Keratinocyte (primary cell): ENCODE results near the gene TMEM231. TPM values are rescaled to one million over a fixed set of nuclear protein-coding genes. Genes with fewer than 3 reads are reported as not detected.

ENCODE experiments used
- DNase-seq: peaks from one replicate; pipeline ENCODE4 v3.0.0-alpha.2; 2011; ENCODE audit warnings: low read depth, missing footprints, low spot score
- FAIRE-seq: peaks from 2 replicates; lab custom pipeline; 2011; peaks lifted over from hg19 to GRCh38; lab: Jason Lieb, UNC
- H2AFZ ChIP-seq: 2 replicates; pipeline ENCODE4 v1.6.0; 2012; ENCODE audit warnings: low read length, control low read depth, inconsistent platforms; ENCODE audit not compliant: control insufficient read depth
- H3K27ac ChIP-seq: 2 replicates; pipeline ENCODE4 v1.5.1; 2011; ENCODE audit warnings: low read length; ENCODE audit not compliant: control insufficient read depth, insufficient read depth
- H3K27me3 ChIP-seq: 3 replicates; pipeline ENCODE4 v1.6.0; 2011; ENCODE audit warnings: low read length; ENCODE audit not compliant: control insufficient read depth, insufficient read depth; ENCODE audit errors: extremely low read depth
- H3K36me3 ChIP-seq, 2 experiments: 2 replicates in 1 of 2; 3 replicates in 1 of 2; pipeline ENCODE4 v1.5.1; 2011; ENCODE audit warnings: low read length in 2 of 2, mild to moderate bottlenecking in 1 of 2; ENCODE audit not compliant: control insufficient read depth in 2 of 2, insufficient read depth in 2 of 2; ENCODE audit errors: extremely low read depth in 1 of 2
- H3K4me1 ChIP-seq: 3 replicates; pipeline ENCODE4 v1.5.1; 2011; ENCODE audit warnings: low read length; ENCODE audit not compliant: control insufficient read depth, insufficient read depth; ENCODE audit errors: extremely low read depth
- H3K4me2 ChIP-seq: 3 replicates; pipeline ENCODE4 v1.6.0; 2011; ENCODE audit warnings: low read depth, low read length; ENCODE audit not compliant: control insufficient read depth, insufficient read depth; ENCODE audit errors: extremely low read depth
- H3K4me3 ChIP-seq, 3 experiments: fragments of 200-600 bp in 1 of 3; sonication (generic) in 1 of 3; 2 replicates in 2 of 3; 3 replicates in 1 of 3; pipeline ENCODE4 v1.5.1; 2011 to 2016; ENCODE audit warnings: low read length in 3 of 3, mild to moderate bottlenecking in 3 of 3, control low read depth in 2 of 3, inconsistent platforms in 1 of 3, low read depth in 1 of 3, mixed read lengths in 1 of 3, mixed run types in 1 of 3, moderate library complexity in 1 of 3; ENCODE audit not compliant: control insufficient read depth in 2 of 3, insufficient read depth in 2 of 3; ENCODE audit errors: extremely low read depth in 1 of 3
- H3K79me2 ChIP-seq: 2 replicates; pipeline ENCODE4 v1.6.0; 2012; ENCODE audit warnings: low read length; ENCODE audit not compliant: control insufficient read depth, insufficient read depth
- H3K9ac ChIP-seq: 3 replicates; pipeline ENCODE4 v1.6.0; 2011; ENCODE audit warnings: low read length; ENCODE audit not compliant: control insufficient read depth, insufficient read depth; ENCODE audit errors: extremely low read depth
- H3K9me1 ChIP-seq: 3 replicates; pipeline ENCODE4 v1.6.0; 2011; ENCODE audit warnings: low read length; ENCODE audit not compliant: control insufficient read depth, insufficient read depth; ENCODE audit errors: extremely low read depth
- H3K9me3 ChIP-seq: 2 replicates; pipeline ENCODE4 v1.5.1; 2012; ENCODE audit warnings: low read depth, low read length; ENCODE audit not compliant: control insufficient read depth
- H4K20me1 ChIP-seq: 3 replicates; pipeline ENCODE4 v1.6.0; 2011; ENCODE audit warnings: low read length; ENCODE audit not compliant: control insufficient read depth, insufficient read depth; ENCODE audit errors: extremely low read depth
- CTCF ChIP-seq, 3 experiments: IDR thresholded peaks in 1 of 3; conservative IDR thresholded peaks in 1 of 3; optimal IDR thresholded peaks in 1 of 3; 2 replicates in 2 of 3; 3 replicates in 1 of 3; pipeline versions ENCODE3 to v1.5.1; 2011; ENCODE audit warnings: low read length in 3 of 3, mild to moderate bottlenecking in 3 of 3, moderate library complexity in 2 of 3, control low read depth in 1 of 3, inconsistent platforms in 1 of 3; ENCODE audit not compliant: insufficient read depth in 2 of 3; ENCODE audit errors: extremely low read depth in 1 of 3
- EZH2 ChIP-seq: IDR thresholded peaks from one replicate; pipeline ENCODE4 v1.6.1; 2012; ENCODE audit warnings: inconsistent platforms, mild to moderate bottlenecking, low read length, moderate library complexity
- dilution Hi-C: fragments of 300-500 bp; cut with MboI; formaldehyde crosslinking; loops from one replicate; pipeline ENCODE4 v1.7.0; 2020; ENCODE audit warnings: low sequenced_read_pairs; ENCODE audit not compliant: extremely low pct_ligation_motif_present
- polyA plus RNA-seq, 5 experiments: library from polyadenylated mRNA; depleted of rRNA in 3 of 5; stranded (reverse) in 3 of 5; stranded (forward) in 1 of 5; unstranded in 1 of 5; fragments of >200 nt; gene quantifications; 1 replicate in 1 of 5; 2 replicates in 3 of 5; 3 replicates in 1 of 5; pipeline versions ENCODE4 v1.2.1 to v1.2.3, GENCODE V29; 2011 to 2012; ENCODE audit warnings: missing spikeins in 2 of 5, low read depth in 1 of 5, low replicate concordance in 1 of 5

TMEM231 gene
- polyA plus RNA-seq, 1 donor (not counting 4 experiments of a cell fraction or from before 2014, with no cell fraction given): 11.0 TPM

DNA sequence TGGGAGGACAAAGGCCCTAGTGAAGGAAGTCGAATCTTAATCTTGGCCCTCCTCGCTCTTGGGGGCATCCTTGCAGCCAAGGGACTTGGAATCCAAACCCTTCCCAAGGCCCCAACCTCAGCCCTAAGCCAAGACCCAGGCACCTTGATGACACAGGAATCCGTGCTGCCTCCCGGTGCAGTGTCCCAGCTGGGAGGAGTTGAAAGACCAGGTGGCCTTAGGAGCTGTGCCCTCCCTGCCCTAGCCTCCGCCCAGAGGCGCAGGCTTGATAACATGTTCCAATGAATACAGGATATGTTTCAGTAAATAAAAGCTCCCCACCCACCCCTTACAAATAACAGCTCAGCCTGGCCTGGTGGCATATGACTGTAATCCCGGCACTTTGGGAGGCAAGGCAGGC, 20.2 kb downstream of the TMEM231 start, which contains the start of gene CHST5:
CHST5 (minus strand) TSS at position 208 of the 400 bp plus-strand sequence. CDS start 5,724 bp downstream, outside the sequence.
- FAIRE-seq: no peak
- dilution Hi-C loops: no loop called here

GRCh38 chr16:75535211-75535843, 20.7 kb downstream of the TMEM231 start:
- Histone ChIP-seq H3K9me3 (no peaks in the 10 kb centered on the region), H3K79me2 (no peaks in the 10 kb centered on the region), H4K20me1 (no peaks in the 10 kb centered on the region), H3K9ac (no peak overlapping the region), H3K4me2 (no peak overlapping the region), H3K27ac (no peak overlapping the region), H3K4me3 (no peak overlapping the region), H2AFZ (no peak overlapping the region), H3K4me1 (no peaks in the 10 kb centered on the region), H3K36me3 (no peaks in the 10 kb centered on the region), H3K9me1 (no peaks in the 10 kb centered on the region), H3K27me3 (no peaks in the 10 kb centered on the region)
- dilution Hi-C loops: no loop called here
- TF ChIP-seq EZH2 (no peak), CTCF (optimal IDR thresholded peaks at IDR 0.05 in 1 of 3, IDR thresholded peaks at IDR 0.05 in 1 of 3, conservative IDR thresholded peaks at IDR 0.05 in 1 of 3; ENCODE audit: extremely low read depth in 1 of 3, insufficient read depth in 2 of 3, low read length in 3 of 3) (no peak)
- DNase-seq (no peak), FAIRE-seq (no peak)

More for the DNA sequence above, 20.2 kb downstream of the TMEM231 start, which contains the start of gene CHST5:
- no peak within 1 kb of the TSS for H3K9ac ChIP-seq
- H4K20me1 ChIP-seq: no peaks in the 10 kb centered on the region
- no peak within 1 kb of the TSS for H2AFZ ChIP-seq
- no peaks in the 10 kb centered on the region for H3K9me1 ChIP-seq
- no peaks in the 10 kb centered on the region for H3K4me1 ChIP-seq
- H3K4me3 ChIP-seq: no peak within 1 kb of the TSS
- no peaks in the 10 kb centered on the region for H3K79me2 ChIP-seq
- H3K4me2 ChIP-seq: no peak within 1 kb of the TSS
- no peaks in the 10 kb centered on the region for H3K36me3 ChIP-seq
- TF ChIP-seq CTCF (optimal IDR thresholded peaks at IDR 0.05 in 1 of 3, IDR thresholded peaks at IDR 0.05 in 1 of 3, conservative IDR thresholded peaks at IDR 0.05 in 1 of 3; ENCODE audit: extremely low read depth in 1 of 3, insufficient read depth in 2 of 3, low read length in 3 of 3) (no peak), EZH2 (no peak)
- no peaks in the 10 kb centered on the region for H3K27me3 ChIP-seq
- no peak for DNase-seq
- H3K27ac ChIP-seq: no peak within 1 kb of the TSS
- H3K9me3 ChIP-seq: no peaks in the 10 kb centered on the region
